SH-SY5Y (cell line): ENCODE results near the gene TRPM4.

ENCODE experiments used
- GATA2 ChIP-seq: IDR thresholded peaks from 2 replicates; pipeline ENCODE4 v1.6.1; 2011; ENCODE audit warnings: mild to moderate bottlenecking, low read depth, low read length
- GATA3 ChIP-seq: IDR thresholded peaks from 2 replicates; pipeline ENCODE4 v1.6.1; 2011; ENCODE audit warnings: low read depth, mild to moderate bottlenecking, low read length, moderate library complexity

DNA sequence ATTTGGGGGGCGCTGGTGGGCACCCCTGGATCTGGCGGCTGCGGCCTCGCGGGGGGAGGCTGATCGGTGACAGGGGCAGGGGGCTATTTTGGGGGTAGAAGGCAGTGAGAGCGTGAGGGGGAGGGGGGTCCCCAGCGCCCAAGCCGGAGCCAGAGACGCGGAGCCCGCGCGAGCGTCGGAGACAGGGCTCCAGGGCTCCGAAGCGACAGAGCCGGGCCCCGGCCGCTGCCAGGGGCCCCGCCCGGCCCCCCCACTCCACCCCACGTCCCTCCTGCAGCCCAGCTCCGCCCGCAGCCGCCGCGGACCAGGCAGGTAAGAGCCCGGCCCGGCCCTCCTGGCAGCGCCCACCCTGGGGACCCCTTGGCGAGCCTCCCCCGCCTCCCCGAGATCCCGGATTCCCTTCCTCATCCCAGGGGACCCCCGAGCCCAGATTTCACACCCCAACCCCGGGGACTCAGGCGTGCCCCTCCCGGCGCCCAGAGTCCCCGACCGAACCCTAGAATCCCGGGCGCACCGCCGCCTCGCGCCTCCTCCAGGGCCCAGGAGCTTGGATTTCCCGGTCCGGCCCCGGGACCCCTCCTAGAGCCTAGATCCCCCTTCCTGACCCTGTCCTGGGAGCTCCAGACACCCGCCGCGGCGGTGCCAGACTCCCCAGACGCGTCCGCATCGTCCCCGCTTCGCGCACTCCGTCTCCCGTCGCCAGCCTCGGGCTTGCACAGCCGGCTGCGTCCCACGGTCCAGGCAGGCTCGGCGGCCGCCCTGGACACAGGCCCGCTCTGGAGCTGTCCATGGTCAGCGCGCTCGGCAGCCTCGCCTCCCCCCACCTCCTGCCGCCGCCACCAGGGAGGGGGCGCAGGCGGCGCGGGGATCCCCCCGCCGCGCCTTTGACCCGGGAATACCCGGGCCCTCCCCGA, 37.9 kb upstream of the TRPM4 start, which contains the start of gene PPFIA3:
- TF ChIP-seq GATA2 (no peak), GATA3 (no peak)
